ENCODE results near the gene RUNX3.
A peak's percentile ranks its signal among the peaks of the same experiment; 100 is the strongest.

Gene RUNX3

DNA sequence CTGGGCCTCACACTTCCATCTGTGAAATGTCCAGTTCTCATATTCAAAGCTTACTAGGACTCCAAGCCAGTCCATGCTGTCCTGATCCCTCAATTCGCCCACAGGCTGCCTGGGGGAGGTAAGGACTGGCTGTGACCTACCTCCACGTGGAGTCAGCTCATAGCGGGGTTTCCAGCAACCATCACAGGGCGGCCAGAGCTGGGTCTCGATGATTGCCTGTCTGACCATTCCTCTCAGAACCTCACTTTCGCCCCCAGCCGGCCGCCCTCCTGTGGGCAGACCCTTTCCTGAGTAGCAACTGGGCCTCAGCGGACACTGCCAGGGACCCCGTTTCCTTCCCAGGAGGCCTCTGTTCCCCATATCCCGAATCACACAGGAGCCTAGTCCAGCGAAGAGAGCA, 3.4 kb upstream of the RUNX3 start:
- no peak for DNase-seq (ENCODE audit: low read depth)
- TF ChIP-seq, protein P1, sequence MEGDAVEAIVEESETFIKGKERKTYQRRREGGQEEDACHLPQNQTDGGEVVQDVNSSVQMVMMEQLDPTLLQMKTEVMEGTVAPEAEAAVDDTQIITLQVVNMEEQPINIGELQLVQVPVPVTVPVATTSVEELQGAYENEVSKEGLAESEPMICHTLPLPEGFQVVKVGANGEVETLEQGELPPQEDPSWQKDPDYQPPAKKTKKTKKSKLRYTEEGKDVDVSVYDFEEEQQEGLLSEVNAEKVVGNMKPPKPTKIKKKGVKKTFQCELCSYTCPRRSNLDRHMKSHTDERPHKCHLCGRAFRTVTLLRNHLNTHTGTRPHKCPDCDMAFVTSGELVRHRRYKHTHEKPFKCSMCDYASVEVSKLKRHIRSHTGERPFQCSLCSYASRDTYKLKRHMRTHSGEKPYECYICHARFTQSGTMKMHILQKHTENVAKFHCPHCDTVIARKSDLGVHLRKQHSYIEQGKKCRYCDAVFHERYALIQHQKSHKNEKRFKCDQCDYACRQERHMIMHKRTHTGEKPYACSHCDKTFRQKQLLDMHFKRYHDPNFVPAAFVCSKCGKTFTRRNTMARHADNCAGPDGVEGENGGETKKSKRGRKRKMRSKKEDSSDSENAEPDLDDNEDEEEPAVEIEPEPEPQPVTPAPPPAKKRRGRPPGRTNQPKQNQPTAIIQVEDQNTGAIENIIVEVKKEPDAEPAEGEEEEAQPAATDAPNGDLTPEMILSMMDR (IDR thresholded peaks at IDR 0.05; ENCODE audit: control insufficient read depth, insufficient read depth, low read depth, low read length, missing control alignments), result no peak
- no peak overlapping the region for H3K4me3 ChIP-seq (ENCODE audit: control insufficient read depth, low read depth, low read length)

DNA sequence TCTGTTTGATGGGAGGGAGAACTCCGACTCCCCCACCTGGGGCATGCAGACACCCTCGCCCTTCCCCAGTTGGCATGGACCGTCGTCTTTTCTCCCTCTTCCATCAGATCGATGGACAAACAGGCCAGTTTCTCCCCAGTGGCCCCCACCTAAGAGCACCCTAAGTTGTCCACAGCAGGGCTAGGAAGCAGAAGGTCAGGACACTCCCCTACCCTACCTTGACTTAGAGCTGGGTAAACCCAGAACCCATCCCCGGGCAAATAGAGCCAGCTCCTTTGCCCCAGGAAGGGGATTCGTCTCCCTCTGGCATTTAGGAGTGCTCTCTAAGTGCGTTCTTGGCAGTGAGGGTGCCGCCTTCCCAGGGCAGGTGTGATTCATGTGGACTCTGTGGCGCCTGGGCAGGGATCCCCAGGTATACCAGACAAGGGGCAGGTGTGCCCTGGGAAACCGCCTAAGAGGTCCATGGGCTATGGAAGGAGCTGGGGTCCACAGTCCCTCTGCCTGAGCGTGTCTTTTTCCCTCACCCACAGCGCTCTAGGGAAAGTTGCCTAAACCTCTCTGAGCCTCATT, 2.7 kb upstream of the RUNX3 start:
- DNase-seq (ENCODE audit: low read depth), result no peak
- TF ChIP-seq, protein P1 (IDR thresholded peaks at IDR 0.05; ENCODE audit: control insufficient read depth, insufficient read depth, low read depth, low read length, missing control alignments), result no peak
- no peak overlapping the region for H3K4me3 ChIP-seq (ENCODE audit: control insufficient read depth, low read depth, low read length)

DNA sequence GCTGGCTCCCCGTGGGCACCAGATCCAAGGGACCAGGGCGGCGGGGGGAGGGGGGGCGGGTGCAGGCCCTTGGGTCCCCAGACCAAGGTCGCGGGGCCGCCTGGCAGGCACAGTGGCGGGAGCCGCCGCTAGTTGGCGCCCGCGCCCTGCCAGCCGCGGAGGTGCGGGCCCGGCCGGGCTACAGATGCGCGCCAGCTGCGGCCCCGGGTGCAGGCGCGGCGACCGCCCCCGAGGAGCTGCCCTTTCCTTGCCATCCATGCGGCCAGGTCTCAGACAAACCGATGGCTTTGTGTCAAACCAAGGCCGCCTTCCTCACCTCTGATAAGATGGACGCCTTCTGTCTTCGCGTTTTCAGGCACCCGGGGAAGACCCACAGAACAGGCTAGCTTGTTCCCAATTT, 2.2 kb upstream of the RUNX3 start:
- DNase-seq (ENCODE audit: low read depth), result no peak
- TF ChIP-seq, protein P1 (IDR thresholded peaks at IDR 0.05; ENCODE audit: control insufficient read depth, insufficient read depth, low read depth, low read length, missing control alignments), result peak; percentile 40

DNA sequence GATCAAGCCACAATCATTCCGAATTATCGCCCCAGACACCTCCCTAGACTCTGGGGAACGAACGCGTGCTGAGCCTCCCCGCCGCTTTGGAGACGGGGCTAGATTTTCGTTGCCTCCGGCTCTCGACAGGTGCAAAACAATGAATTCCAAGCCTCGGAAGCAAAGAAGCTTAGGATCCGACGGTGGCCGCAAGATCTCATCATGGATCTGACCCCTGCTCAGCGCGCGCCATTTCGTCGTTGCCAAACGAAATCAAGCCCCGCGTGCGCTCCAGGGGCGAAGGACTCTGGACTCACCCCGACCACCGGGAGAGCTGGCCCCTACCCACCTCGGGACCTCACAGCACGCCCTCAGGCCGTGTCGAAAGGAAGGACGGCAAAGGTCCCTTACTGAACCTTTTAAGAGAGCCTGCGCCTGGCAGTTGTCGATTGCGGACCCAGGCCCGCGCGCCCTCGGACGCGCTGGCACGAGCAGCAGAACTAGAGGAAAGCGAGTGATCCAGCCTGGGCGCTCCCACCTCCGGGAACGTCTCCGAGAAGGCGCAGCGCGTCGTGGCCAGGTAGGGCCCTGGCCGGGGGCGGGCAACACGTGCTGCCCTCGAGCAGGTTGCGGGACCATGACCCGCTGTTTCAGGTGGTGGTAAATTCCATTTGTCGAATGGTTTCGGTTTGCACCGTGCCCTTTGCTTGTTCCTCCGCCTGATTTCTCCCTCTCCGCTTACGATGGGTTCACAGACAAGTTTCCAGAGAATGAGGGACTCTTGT, 1.6 kb upstream of the RUNX3 start:
- TF ChIP-seq, protein P1 (IDR thresholded peaks at IDR 0.05; ENCODE audit: control insufficient read depth, insufficient read depth, low read depth, low read length, missing control alignments), result no peak
- DNase-seq (ENCODE audit: low read depth), result no peak

More for the DNA sequence above, 2.2 kb upstream of the RUNX3 start:
- no peak overlapping the region for H3K4me3 ChIP-seq (ENCODE audit: control insufficient read depth, low read depth, low read length)

DNA sequence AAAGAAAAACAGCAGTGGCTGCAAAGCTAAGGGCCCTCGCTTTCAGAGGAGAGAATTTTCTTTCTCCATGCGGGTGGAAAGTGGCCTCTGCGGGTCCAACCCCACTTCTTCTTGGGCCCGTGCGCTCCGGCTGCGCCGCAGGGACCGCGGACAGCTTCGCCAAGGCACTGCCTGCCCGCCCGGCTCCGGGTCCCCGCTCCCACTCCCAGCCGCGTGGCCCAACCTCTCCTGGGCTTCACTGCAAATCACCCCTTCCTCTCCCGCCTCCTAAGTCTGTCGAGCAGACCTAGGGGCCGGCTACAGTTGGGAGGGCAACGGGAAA, 1.0 kb upstream of the RUNX3 start:
- TF ChIP-seq, protein P1 (IDR thresholded peaks at IDR 0.05; ENCODE audit: control insufficient read depth, insufficient read depth, low read depth, low read length, missing control alignments), result no peak
- no peak overlapping the region for H3K4me3 ChIP-seq (ENCODE audit: control insufficient read depth, low read depth, low read length)
- DNase-seq (ENCODE audit: low read depth), result no peak

More for the DNA sequence above, 1.6 kb upstream of the RUNX3 start:
- H3K4me3 ChIP-seq (ENCODE audit: control insufficient read depth, low read depth, low read length), result no peak overlapping the region

DNA sequence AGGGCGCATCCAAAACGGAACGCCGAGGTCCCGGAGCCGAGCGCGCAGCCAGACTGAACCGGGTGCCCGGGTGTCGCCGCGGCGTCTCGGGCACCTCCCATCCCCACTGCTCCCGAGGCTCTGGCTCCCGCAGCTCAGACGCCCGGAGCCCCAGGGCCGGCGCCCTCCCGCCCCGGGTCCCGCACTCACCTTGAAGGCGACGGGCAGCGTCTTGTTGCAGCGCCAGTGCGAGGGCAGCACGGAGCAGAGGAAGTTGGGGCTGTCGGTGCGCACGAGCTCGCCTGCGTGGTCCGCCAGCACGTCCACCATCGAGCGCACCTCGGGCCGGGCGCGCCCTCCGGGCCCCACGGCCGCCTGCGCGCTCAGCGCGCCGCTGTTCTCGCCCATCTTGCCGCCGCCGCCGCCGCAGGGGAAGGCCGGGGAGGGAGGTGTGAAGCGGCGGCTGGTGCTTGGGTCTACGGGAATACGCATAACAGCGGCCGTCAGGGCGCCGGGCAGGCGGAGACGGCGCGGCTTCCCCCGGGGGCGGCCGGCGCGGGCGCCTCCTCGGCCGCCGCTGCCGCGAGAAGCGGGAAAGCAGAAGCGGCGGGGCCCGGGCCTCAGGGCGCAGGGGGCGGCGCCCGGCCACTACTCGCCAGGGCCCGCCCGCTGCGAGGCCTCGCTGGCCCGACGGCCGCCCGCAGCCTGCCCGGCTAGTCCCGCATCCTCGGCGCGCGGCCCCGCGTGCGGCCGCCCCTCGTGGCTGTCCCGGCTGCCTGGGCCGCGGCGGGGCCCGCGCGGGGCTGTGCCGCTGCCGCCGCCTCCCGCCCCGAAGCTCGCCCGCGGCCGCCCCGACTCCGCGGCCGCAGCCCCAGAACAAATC, 447 bp downstream of the RUNX3 start:
- DNase-seq (ENCODE audit: low read depth), result no peak
- TF ChIP-seq, protein P1 (IDR thresholded peaks at IDR 0.05; ENCODE audit: control insufficient read depth, insufficient read depth, low read depth, low read length, missing control alignments), result no peak
- peak overlapping the region; percentile 79 for H3K4me3 ChIP-seq (ENCODE audit: control insufficient read depth, low read depth, low read length)

Measured in AG09309 (cell line).